H1 (cell line): ENCODE results near the gene TAGLN2. TPM values are rescaled to one million over a fixed set of nuclear protein-coding genes. Genes with fewer than 3 reads are reported as not detected.

Experiments
- BRCA1 ChIP-seq: IDR thresholded peaks from 2 replicates; pipeline ENCODE4 v1.6.1; 2012; ENCODE audit warnings: low read depth, low read length, improper control_type of control experiment
- NANOG ChIP-seq: IDR thresholded peaks from 2 replicates; pipeline ENCODE4 v1.6.1; 2011; ENCODE audit warnings: low read length, low read depth, mild to moderate bottlenecking, inconsistent platforms; ENCODE audit not compliant: insufficient read depth, poor library complexity, severe bottlenecking
- RFX5 ChIP-seq: IDR thresholded peaks from 2 replicates; pipeline ENCODE4 v1.6.1; 2011; ENCODE audit warnings: low read depth, low read length, improper control_type of control experiment, borderline replicate concordance
- SP2 ChIP-seq: IDR thresholded peaks from 2 replicates; pipeline ENCODE4 v1.6.1; 2012; ENCODE audit warnings: mild to moderate bottlenecking, low read length, inconsistent platforms
- TAF7 ChIP-seq: optimal IDR thresholded peaks from 2 replicates; pipeline ENCODE3; 2011; ENCODE audit warnings: low read depth, mild to moderate bottlenecking, inconsistent platforms, low read length, moderate library complexity, borderline replicate concordance
- YY1 ChIP-seq: IDR thresholded peaks from 2 replicates; pipeline ENCODE4 v1.6.1; 2011; ENCODE audit warnings: low read depth, mild to moderate bottlenecking, low read length
- polyA plus RNA-seq, 7 experiments: library from polyadenylated mRNA; depleted of rRNA in 3 of 7; stranded (reverse) in 5 of 7; unstranded in 2 of 7; fragments of >200 nt in 5 of 7; fragments of 200-250 nt in 2 of 7; gene quantifications; 1 replicate in 5 of 7; 2 replicates in 1 of 7; 4 replicates in 1 of 7; pipeline versions ENCODE4 v1.2.1 to v1.2.3, GENCODE V29; 2011 to 2013; ENCODE audit warnings: missing spikeins in 2 of 7, mixed read lengths in 2 of 7
- total RNA-seq: library from RNA; stranded (reverse); fragmentation: NEBNext Ultra II Directional; extraction: Animal tissue kit (Norgen Biotek cat#: 25700); gene quantifications from 2 replicates; pipeline ENCODE4 v1.2.1, GENCODE V29; 2021
- TF ChIP-seq, protein P1 (sequence below), 3 experiments: IDR thresholded peaks; 1 replicate in 2 of 3; 2 replicates in 1 of 3; pipeline versions ENCODE4 v1.5.1 to v1.6.1; 2011; ENCODE audit warnings: low read length in 3 of 3, mild to moderate bottlenecking in 3 of 3, inconsistent platforms in 2 of 3, low read depth in 1 of 3, moderate library complexity in 1 of 3; ENCODE audit not compliant: insufficient read depth in 1 of 3; ENCODE audit errors: control extremely low read depth in 1 of 3

Gene TAGLN2
- total and polyA plus RNA-seq, 2 of the 8 experiments (the other 6 are each of a cell fraction or from before 2014, with no cell fraction given), result 93.0 to 114 TPM

DNA sequence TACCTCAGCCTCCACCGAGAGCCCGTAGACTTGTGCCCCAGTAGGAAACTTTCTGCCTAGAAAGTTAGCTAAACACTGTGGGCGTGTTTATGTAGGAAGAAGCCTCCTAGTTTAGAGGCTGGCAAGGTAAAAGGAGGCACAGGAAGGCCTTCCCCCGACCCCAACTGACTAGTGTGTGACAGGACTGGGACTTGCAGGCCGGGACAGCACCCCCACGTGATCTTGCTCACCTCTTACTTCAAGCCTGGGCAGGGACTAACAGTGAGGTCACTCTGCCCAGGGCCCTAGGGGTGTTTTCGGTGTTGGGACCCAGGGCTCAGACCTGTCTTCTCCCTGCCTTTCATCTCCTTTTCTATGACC is 392 bp upstream of the TAGLN2 start (continued):
- TF ChIP-seq NANOG, result no peak
- no peak for TF ChIP-seq SP2
- no peak for TF ChIP-seq YY1
- TF ChIP-seq, protein P1, sequence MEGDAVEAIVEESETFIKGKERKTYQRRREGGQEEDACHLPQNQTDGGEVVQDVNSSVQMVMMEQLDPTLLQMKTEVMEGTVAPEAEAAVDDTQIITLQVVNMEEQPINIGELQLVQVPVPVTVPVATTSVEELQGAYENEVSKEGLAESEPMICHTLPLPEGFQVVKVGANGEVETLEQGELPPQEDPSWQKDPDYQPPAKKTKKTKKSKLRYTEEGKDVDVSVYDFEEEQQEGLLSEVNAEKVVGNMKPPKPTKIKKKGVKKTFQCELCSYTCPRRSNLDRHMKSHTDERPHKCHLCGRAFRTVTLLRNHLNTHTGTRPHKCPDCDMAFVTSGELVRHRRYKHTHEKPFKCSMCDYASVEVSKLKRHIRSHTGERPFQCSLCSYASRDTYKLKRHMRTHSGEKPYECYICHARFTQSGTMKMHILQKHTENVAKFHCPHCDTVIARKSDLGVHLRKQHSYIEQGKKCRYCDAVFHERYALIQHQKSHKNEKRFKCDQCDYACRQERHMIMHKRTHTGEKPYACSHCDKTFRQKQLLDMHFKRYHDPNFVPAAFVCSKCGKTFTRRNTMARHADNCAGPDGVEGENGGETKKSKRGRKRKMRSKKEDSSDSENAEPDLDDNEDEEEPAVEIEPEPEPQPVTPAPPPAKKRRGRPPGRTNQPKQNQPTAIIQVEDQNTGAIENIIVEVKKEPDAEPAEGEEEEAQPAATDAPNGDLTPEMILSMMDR (IDR thresholded peaks at IDR 0.05; ENCODE audit: control extremely low read depth in 1 of 3, insufficient read depth in 1 of 3, low read depth in 1 of 3, low read length in 3 of 3), result no peak
- TF ChIP-seq TAF7, result no peak
- TF ChIP-seq BRCA1, result no peak
- TF ChIP-seq RFX5, result no peak
